ENCODE measurements around the gene MAGI2. TPM values are rescaled to one million over a fixed set of nuclear protein-coding genes. Genes with fewer than 3 reads are reported as not detected.

Gene MAGI2
- total RNA-seq, 1 donor from 2014 or later: 4.0 TPM

DNA sequence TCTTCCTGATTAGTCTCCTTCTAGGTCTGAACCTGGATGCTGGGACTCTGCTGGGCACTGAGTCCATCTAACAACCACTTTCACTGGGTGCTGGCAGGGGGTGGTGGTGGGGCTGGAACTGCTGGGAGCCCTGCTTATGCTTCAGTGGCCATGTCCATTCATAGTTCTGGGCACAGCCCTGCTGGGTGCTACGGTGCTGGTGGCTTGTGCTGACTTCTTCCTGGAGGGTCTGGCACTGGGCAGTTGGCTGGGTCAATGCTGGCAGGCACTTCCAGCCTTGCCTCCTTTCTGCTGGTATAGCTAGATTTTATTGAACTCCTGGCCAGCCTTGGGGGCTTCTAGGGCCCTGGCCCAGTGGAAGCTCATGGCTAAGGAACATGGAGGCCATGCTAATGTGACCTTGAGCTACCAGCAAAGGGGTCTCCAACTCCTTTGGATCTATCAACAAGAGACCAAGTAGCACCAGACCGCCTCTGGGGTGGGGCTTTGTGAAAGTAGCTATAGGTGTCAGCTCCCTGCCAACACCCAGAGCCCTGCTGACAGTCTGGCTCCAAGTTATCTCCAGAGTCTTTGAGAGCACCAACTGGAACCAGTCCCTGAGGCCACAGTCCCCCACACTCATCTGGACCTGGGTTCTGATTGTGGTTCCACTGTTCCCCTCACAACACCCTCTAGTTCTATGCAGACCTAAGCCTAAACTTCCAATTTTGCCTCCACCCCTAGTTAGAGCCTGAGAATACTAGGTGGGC lies 99.6 kb downstream of the MAGI2 start:
- H3K27me3 ChIP-seq: no peaks in the 10 kb centered on the region
- H3K27ac ChIP-seq: no peak overlapping the region
- no peak overlapping the region for H3K4me3 ChIP-seq
- TF ChIP-seq, protein P1, sequence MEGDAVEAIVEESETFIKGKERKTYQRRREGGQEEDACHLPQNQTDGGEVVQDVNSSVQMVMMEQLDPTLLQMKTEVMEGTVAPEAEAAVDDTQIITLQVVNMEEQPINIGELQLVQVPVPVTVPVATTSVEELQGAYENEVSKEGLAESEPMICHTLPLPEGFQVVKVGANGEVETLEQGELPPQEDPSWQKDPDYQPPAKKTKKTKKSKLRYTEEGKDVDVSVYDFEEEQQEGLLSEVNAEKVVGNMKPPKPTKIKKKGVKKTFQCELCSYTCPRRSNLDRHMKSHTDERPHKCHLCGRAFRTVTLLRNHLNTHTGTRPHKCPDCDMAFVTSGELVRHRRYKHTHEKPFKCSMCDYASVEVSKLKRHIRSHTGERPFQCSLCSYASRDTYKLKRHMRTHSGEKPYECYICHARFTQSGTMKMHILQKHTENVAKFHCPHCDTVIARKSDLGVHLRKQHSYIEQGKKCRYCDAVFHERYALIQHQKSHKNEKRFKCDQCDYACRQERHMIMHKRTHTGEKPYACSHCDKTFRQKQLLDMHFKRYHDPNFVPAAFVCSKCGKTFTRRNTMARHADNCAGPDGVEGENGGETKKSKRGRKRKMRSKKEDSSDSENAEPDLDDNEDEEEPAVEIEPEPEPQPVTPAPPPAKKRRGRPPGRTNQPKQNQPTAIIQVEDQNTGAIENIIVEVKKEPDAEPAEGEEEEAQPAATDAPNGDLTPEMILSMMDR (IDR thresholded peaks at IDR 0.05): no peak
- intact Hi-C loops (cut with DNase I): no loop called here
- no peaks in the 10 kb centered on the region for H3K36me3 ChIP-seq
- DNase-seq (ENCODE audit: low spot score in 2 of 2): no peak
- no peaks in the 10 kb centered on the region for H3K9me3 ChIP-seq
- H3K4me1 ChIP-seq: peaks cover 0 to 3% of the 10 kb centered on the region in 2 donors

DNA sequence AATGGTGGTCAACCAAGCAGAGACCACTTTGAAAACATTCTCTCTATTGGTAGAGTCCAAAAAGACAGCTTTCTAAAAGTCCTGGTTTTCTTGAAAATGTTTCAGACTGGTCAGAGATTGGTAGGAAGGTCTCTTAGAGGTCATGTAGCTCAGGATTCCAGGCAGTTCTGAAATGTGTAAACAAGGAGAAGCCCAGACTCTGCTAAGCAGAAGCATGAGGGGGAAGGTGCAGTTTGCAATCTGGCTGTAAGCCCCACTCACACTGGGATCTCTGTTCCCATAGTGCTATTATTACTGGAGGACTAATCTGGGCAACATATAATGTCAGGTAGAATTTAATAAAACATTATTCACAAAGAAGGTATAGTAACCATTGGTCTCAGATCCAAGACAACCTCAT lies 101.1 kb downstream of the MAGI2 start:
- DNase-seq (ENCODE audit: low spot score in 2 of 2): no peak
- peaks cover 0 to 3% of the 10 kb centered on the region in 2 donors for H3K4me1 ChIP-seq
- H3K4me3 ChIP-seq: no peak overlapping the region
- H3K36me3 ChIP-seq: no peaks in the 10 kb centered on the region
- H3K9me3 ChIP-seq: no peaks in the 10 kb centered on the region
- H3K27me3 ChIP-seq: no peaks in the 10 kb centered on the region
- TF ChIP-seq, protein P1 (IDR thresholded peaks at IDR 0.05): no peak
- intact Hi-C loops (cut with DNase I): no loop called here
- no peak overlapping the region for H3K27ac ChIP-seq

DNA sequence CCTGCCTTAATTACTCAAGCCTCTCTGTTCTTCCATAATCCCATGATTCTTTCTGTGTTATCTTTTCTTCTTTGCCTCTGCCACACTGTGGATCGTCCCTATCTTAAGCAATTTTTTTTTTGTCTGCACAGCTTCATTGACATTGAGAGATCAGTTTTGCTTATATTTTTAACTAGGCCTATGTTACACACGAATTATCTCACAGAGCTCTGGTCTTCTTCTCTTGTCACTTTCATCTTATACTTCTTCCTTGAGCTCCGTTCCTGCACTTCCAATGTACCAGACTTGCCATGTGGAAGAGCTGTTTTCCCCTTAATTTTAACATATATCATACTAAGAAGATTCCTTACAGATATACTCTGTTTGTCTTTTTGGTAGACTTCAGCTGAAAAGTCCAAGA lies 106.1 kb downstream of the MAGI2 start:
- Histone ChIP-seq H3K4me3 (no peak overlapping the region), H3K36me3 (no peaks in the 10 kb centered on the region), H3K9me3 (no peaks in the 10 kb centered on the region), H3K27ac (no peak overlapping the region), H3K27me3 (no peaks in the 10 kb centered on the region), H3K4me1 (peaks cover 0 to 3% of the 10 kb centered on the region in 2 donors)
- TF ChIP-seq, protein P1 (IDR thresholded peaks at IDR 0.05): no peak
- no peak for DNase-seq (ENCODE audit: low spot score in 2 of 2)
- intact Hi-C loops (cut with DNase I): no loop called here

DNA sequence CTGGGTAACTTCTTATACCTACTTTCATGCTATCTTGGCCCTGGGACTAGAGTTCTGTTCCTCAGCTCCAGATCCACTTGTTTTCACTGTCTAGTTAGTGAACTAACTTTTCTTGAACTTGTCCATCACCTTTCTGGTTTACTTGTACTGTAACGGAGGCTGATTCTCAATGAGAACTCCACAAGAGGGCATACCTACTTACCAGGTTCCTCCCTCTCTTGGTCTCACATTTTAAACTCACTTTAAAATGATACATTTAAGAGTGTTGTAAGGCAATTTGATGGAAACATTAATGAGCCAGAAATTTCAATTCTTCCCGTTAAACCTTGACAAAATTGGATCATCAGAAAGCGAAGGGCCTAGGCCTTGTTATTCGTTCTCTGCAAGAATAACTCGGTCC lies 111.6 kb downstream of the MAGI2 start:
- Histone ChIP-seq H3K27me3 (no peaks in the 10 kb centered on the region), H3K9me3 (no peaks in the 10 kb centered on the region), H3K27ac (no peak overlapping the region), H3K4me1 (no peaks in the 10 kb centered on the region), H3K36me3 (no peaks in the 10 kb centered on the region), H3K4me3 (no peak overlapping the region)
- TF ChIP-seq, protein P1 (IDR thresholded peaks at IDR 0.05): no peak
- intact Hi-C loops (cut with DNase I): no loop called here
- no peak for DNase-seq (ENCODE audit: low spot score in 2 of 2)

DNA sequence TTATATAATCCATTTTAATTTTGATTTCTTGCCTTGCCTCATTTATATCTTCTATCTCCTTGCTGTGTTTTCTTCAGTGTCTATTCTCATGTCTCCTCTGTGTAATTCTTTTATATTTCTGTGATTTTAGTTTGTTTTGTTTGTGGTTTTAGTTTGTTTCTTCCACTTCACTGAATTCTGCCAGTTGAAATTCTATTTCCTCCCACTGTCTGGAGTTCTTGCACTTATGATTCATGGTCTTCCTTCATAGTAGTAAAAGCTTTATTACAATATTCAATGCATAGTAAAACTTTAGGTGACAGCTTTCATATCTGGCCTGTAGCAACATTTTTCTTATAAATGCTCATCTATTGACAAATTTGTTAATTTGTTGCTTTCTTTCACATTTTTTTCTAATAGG lies 113.3 kb downstream of the MAGI2 start:
- TF ChIP-seq, protein P1 (IDR thresholded peaks at IDR 0.05): no peak
- no peaks in the 10 kb centered on the region for H3K27me3 ChIP-seq
- intact Hi-C loops (cut with DNase I): no loop called here
- DNase-seq (ENCODE audit: low spot score in 2 of 2): no peak
- H3K36me3 ChIP-seq: no peaks in the 10 kb centered on the region
- no peaks in the 10 kb centered on the region for H3K4me1 ChIP-seq
- H3K27ac ChIP-seq: no peak overlapping the region
- H3K4me3 ChIP-seq: no peak overlapping the region
- no peaks in the 10 kb centered on the region for H3K9me3 ChIP-seq

All from ascending aorta (tissue), 2 donors.